Natural killer cell (primary cell): ENCODE measurements around the gene NSUN6. TPM values are rescaled to one million over a fixed set of nuclear protein-coding genes. Genes with fewer than 3 reads are reported as not detected.

ENCODE experiments used
- ATAC-seq, 3 donors: fragments of 150-1000 bp in 2 of 3; fragments of 200-7000 bp in 1 of 3; cut with Tn5 transposase; 1 replicate in 1 of 3; 2 replicates in 2 of 3; pipeline ENCODE4 v1.10.0; 2021; ENCODE audit warnings: mild to moderate bottlenecking in 2 of 3, moderate library complexity in 2 of 3
- DNase-seq, 2 donors: peaks; one replicate each; pipeline versions ENCODE4 v3.0.0 to v3.0.0-alpha.2; 2013 to 2021; ENCODE audit warnings: mixed read lengths in 1 of 2
- H3K27ac ChIP-seq: one replicate; pipeline ENCODE4 v1.5.1; 2013; ENCODE audit warnings: mild to moderate bottlenecking, low read length
- H3K27me3 ChIP-seq: one replicate; pipeline ENCODE4 v1.6.1; 2013; ENCODE audit warnings: low read length; ENCODE audit not compliant: control insufficient read depth, insufficient read depth
- H3K36me3 ChIP-seq: one replicate; pipeline ENCODE4 v1.6.1; 2013; ENCODE audit warnings: low read length; ENCODE audit not compliant: control insufficient read depth, insufficient read depth
- H3K4me1 ChIP-seq: one replicate; pipeline ENCODE4 v1.6.1; 2013; ENCODE audit warnings: low read length; ENCODE audit not compliant: control insufficient read depth, insufficient read depth
- H3K4me3 ChIP-seq: one replicate; pipeline ENCODE4 v1.5.1; 2013; ENCODE audit warnings: low read length
- H3K9me3 ChIP-seq: one replicate; pipeline ENCODE4 v1.6.1; 2013; ENCODE audit warnings: low read length; ENCODE audit not compliant: control insufficient read depth, insufficient read depth
- H3K27ac Mint-ChIP-seq, 2 donors: one replicate each; pipeline ENCODE4 v1.8.0; 2022; ENCODE audit warnings: mild to moderate bottlenecking in 2 of 2, mixed read lengths in 2 of 2, moderate library complexity in 1 of 2
- H3K27me3 Mint-ChIP-seq, 2 donors: one replicate each; pipeline ENCODE4 v1.8.0; 2022; ENCODE audit warnings: low read depth in 2 of 2, mixed read lengths in 2 of 2
- H3K36me3 Mint-ChIP-seq: one replicate; pipeline ENCODE4 v1.8.0; 2022; ENCODE audit warnings: mixed read lengths
- H3K4me1 Mint-ChIP-seq, 2 donors: one replicate each; pipeline ENCODE4 v1.8.0; 2022; ENCODE audit warnings: mixed read lengths in 2 of 2
- H3K4me3 Mint-ChIP-seq: one replicate; pipeline ENCODE4 v1.8.0; 2022; ENCODE audit warnings: mild to moderate bottlenecking, moderate library complexity, mixed read lengths
- H3K9me3 Mint-ChIP-seq, 2 donors: one replicate each; pipeline ENCODE4 v1.8.0; 2022; ENCODE audit warnings: mixed read lengths in 2 of 2
- CTCF ChIP-seq: fragments of 200-600 bp; IDR thresholded peaks from one replicate; pipeline ENCODE4 v1.8.0; 2022; ENCODE audit warnings: antibody characterized with exemption
- WGBS: methylation state at CpG from one replicate; pipeline ENCODE4 v1.1.7; 2013; ENCODE audit warnings: missing lambda C conversion rate; ENCODE audit not compliant: insufficient coverage; 5-methylcytosine and 5-hydroxymethylcytosine counted together
- intact Hi-C: fragments of 100-400 bp; cut with micrococcal nuclease; formaldehyde crosslinking; loops from one replicate; pipeline ENCODE4 v1.14.2; 2022
- total RNA-seq, 4 donors: library from RNA; stranded (reverse); fragments of 120-200 nt in 1 of 4; gene quantifications; one replicate each; pipeline versions ENCODE4 v1.2.3 to v1.2.4, GENCODE V29; 2013 to 2022

NSUN6 gene
- total RNA-seq, 3 donors from 2014 or later (not counting 1 experiment from before 2014, with no cell fraction given): 25.7 to 36.9 (median 26.4) TPM

DNA sequence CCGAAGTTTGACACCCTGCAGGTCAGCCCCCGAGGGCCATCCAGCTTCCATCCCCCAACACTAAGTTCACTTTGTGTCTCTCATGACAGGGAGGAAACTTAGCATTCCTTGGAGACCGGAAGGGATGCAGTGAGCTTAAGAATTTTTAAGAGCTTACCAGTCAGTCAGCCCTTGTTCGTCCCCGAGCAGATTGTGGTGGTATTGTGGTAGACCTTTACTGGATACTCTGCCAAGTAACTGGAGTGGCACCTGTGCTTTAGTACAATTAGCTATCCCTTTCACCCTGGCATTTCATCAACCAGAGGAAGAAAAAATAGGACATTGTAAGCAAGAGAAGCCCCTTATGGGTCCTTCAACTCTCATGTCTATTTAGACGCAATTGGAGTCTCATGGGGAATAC lies 74.8 kb downstream of the NSUN6 start:
- Mint-ChIP-seq H3K36me3 (peaks cover 40% of the 10 kb centered on the region), H3K9me3 (peaks cover 3 to 8% of the 10 kb centered on the region in 2 donors), H3K27ac (no peak overlapping the region), H3K27me3 (no peaks in the 10 kb centered on the region), H3K4me3 (no peak overlapping the region), H3K4me1 (no peaks in the 10 kb centered on the region)
- DNase-seq (no peak), ATAC-seq (no peak)
- WGBS: 96% methylated on average over 6 of the region's 6 CpGs
- Histone ChIP-seq H3K4me1 (no peaks in the 10 kb centered on the region), H3K9me3 (peaks cover 13% of the 10 kb centered on the region), H3K27ac (no peak overlapping the region), H3K4me3 (no peak overlapping the region), H3K27me3 (no peaks in the 10 kb centered on the region), H3K36me3 (peaks cover 5% of the 10 kb centered on the region)
- intact Hi-C loops: no loop called here
- no peak for TF ChIP-seq CTCF

GRCh38 chr10:18572959-18573561 lies 78.3 kb downstream of the NSUN6 start:
- Histone ChIP-seq H3K4me3 (no peak overlapping the region), H3K36me3 (no peaks in the 10 kb centered on the region), H3K27me3 (no peaks in the 10 kb centered on the region), H3K27ac (no peak overlapping the region), H3K9me3 (peaks cover 7% of the 10 kb centered on the region), H3K4me1 (no peaks in the 10 kb centered on the region)
- no peak for TF ChIP-seq CTCF
- WGBS: 95% methylated on average over 8 of the region's 8 CpGs
- no peaks in the 10 kb centered on the region for H3K27me3 Mint-ChIP-seq
- peaks cover 0 to 3% of the 10 kb centered on the region in 2 donors for H3K9me3 Mint-ChIP-seq
- H3K27ac Mint-ChIP-seq: no peak overlapping the region
- no peak for ATAC-seq
- no peak for DNase-seq
- H3K4me3 Mint-ChIP-seq: no peak overlapping the region
- H3K4me1 Mint-ChIP-seq: no peaks in the 10 kb centered on the region
- H3K36me3 Mint-ChIP-seq: peaks cover 12% of the 10 kb centered on the region
- intact Hi-C loops: no loop called here

DNA sequence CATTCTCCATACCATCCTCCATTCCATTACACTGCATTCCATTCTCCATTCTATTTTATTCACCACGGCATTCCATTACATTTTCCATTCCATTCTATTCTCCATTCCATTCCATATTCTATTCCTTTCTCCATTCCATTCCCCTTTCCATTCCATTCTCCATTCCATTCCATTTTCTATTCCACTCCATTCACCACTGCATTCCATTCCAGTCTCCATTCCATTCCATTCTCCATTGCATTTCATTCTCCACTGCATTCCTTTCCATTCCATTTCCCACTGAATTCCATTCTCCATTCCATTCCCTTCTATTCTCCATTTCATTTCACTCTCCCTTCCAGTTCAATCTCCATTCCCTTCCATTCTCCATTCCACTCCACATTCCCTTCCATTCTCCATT lies 79.6 kb downstream of the NSUN6 start:
- intact Hi-C loops: no loop called here
- H3K4me1 ChIP-seq: no peaks in the 10 kb centered on the region
- no peak for ATAC-seq

More for the DNA sequence above, 79.6 kb downstream of the NSUN6 start:
- WGBS: 92% methylated on average over 1 of the region's 1 CpG
- H3K27ac Mint-ChIP-seq: no peak overlapping the region
- no peaks in the 10 kb centered on the region for H3K27me3 Mint-ChIP-seq
- Histone ChIP-seq H3K27me3 (no peaks in the 10 kb centered on the region), H3K9me3 (peaks cover 2% of the 10 kb centered on the region), H3K36me3 (no peaks in the 10 kb centered on the region), H3K27ac (no peak overlapping the region), H3K4me3 (no peak overlapping the region)
- peaks cover 1% of the 10 kb centered on the region for H3K36me3 Mint-ChIP-seq
- no peaks in the 10 kb centered on the region for H3K4me1 Mint-ChIP-seq
- TF ChIP-seq CTCF: no peak
- no peak for DNase-seq
- H3K9me3 Mint-ChIP-seq: no peaks in the 10 kb centered on the region
- H3K4me3 Mint-ChIP-seq: no peak overlapping the region
